PFSK-1 (cell line): ENCODE data around the gene CELSR1.

ENCODE experiments used
- POLR2AphosphoS5 ChIP-seq: IDR thresholded peaks from 2 replicates; pipeline ENCODE4 v1.6.1; 2012; ENCODE audit warnings: low read depth, mild to moderate bottlenecking, control low read depth, low read length, moderate library complexity
- REST ChIP-seq, 2 experiments: IDR thresholded peaks; 2 replicates each; pipeline versions ENCODE4 v1.6.1 to v1.8.0; 2011 to 2012; ENCODE audit warnings: low read depth in 2 of 2, low read length in 2 of 2, control low read depth in 1 of 2, inconsistent platforms in 1 of 2, mild to moderate bottlenecking in 1 of 2, moderate library complexity in 1 of 2; ENCODE audit not compliant: insufficient read depth in 1 of 2
- SIN3A ChIP-seq: IDR thresholded peaks from 2 replicates; pipeline ENCODE4 v1.6.1; 2012; ENCODE audit warnings: mild to moderate bottlenecking, low read length, moderate library complexity, borderline replicate concordance; ENCODE audit not compliant: insufficient read depth
- TAF1 ChIP-seq: IDR thresholded peaks from 2 replicates; pipeline ENCODE4 v1.6.1; 2012; ENCODE audit warnings: low read length, control low read depth, borderline replicate concordance; ENCODE audit not compliant: insufficient read depth

GRCh38 chr22:46449974-46450745 lies 87.3 kb downstream of the CELSR1 start:
- TF ChIP-seq REST (IDR thresholded peaks at IDR 0.05; ENCODE audit: insufficient read depth in 1 of 2, low read depth in 2 of 2, low read length in 2 of 2) (no peak), POLR2AphosphoS5 (no peak), SIN3A (no peak), TAF1 (no peak)
